Epithelial cell of proximal tubule (primary cell): ENCODE measurements around the gene SYT8. TPM values are rescaled to one million over a fixed set of nuclear protein-coding genes. Genes with fewer than 3 reads are reported as not detected.

ENCODE experiments used
- DNase-seq: peaks from one replicate; pipeline ENCODE4 v3.0.0-alpha.2; 2011; ENCODE audit warnings: low read depth
- H3K4me3 ChIP-seq: 2 replicates; pipeline ENCODE4 v1.5.1; 2011; ENCODE audit warnings: low read depth, mild to moderate bottlenecking, low read length
- CTCF ChIP-seq: conservative IDR thresholded peaks from 2 replicates; pipeline ENCODE4 v1.5.1; 2012; ENCODE audit warnings: low read depth, mild to moderate bottlenecking, low read length
- total RNA-seq: library from RNA; depleted of rRNA; stranded (reverse); fragments of >200 nt; gene quantifications from 2 replicates; pipeline ENCODE4 v1.2.3, GENCODE V29; 2015

Gene SYT8
- 0.81 TPM in 1 of 2 replicates, not detected in the other for total RNA-seq

GRCh38 chr11:1834779-1835670 is at the start of gene SYT8:
SYT8 (plus strand) TSS chr11:1834990; CDS start chr11:1835106, 116 bp downstream.
- no peak within 1 kb of the TSS for H3K4me3 ChIP-seq
- TF ChIP-seq CTCF: no peak
- no peak for DNase-seq

GRCh38 chr11:1785749-1786413 is 48.9 kb upstream of the SYT8 start:
- no peak for DNase-seq
- H3K4me3 ChIP-seq: no peak overlapping the region
- TF ChIP-seq CTCF: no peak

- no peak overlapping the region for H3K4me3 ChIP-seq
- no peak for TF ChIP-seq CTCF
- no peak for DNase-seq
Measured at GRCh38 chr11:1786466-1786865, 48.3 kb upstream of the SYT8 start.

GRCh38 chr11:1791912-1792311 is 42.9 kb upstream of the SYT8 start:
- TF ChIP-seq CTCF: no peak
- no peak for DNase-seq
- no peak overlapping the region for H3K4me3 ChIP-seq

GRCh38 chr11:1792461-1792860 is 42.3 kb upstream of the SYT8 start:
- TF ChIP-seq CTCF: no peak
- H3K4me3 ChIP-seq: no peak overlapping the region

GRCh38 chr11:1793081-1793480 is 41.7 kb upstream of the SYT8 start:
- no peak for TF ChIP-seq CTCF
- H3K4me3 ChIP-seq: no peak overlapping the region

More at GRCh38 chr11:1792461-1792860, 42.3 kb upstream of the SYT8 start:
- no peak for DNase-seq

More at GRCh38 chr11:1793081-1793480, 41.7 kb upstream of the SYT8 start:
- no peak for DNase-seq
